AG04450 (cell line): Measurements from ENCODE around the gene ZNF48. TPM values are rescaled to one million over a fixed set of nuclear protein-coding genes. Genes with fewer than 3 reads are reported as not detected.

ENCODE experiments used
- CTCF ChIA-PET: fragments of 300-600, 350-600 bp; formaldehyde crosslinking; extraction: SDS; loops from one replicate; lab custom pipeline; 2022; ENCODE audit warnings: antibody characterized with exemption, inconsistent platforms; lab: Charles Lee
- POLR2A ChIA-PET: fragments of 350-600 bp; formaldehyde crosslinking; extraction: SDS; loops from one replicate; lab custom pipeline; 2021; ENCODE audit warnings: antibody characterized with exemption, inconsistent platforms; lab: Yijun Ruan, JAX
- DNase-seq: peaks from one replicate; pipeline ENCODE4 v3.0.0-alpha.2; 2011; ENCODE audit warnings: low read depth, low spot score
- H3K27ac ChIP-seq: one replicate; pipeline ENCODE4 v1.5.1; 2012; ENCODE audit warnings: low read depth, low read length, control low read depth
- H3K27me3 ChIP-seq: one replicate; pipeline ENCODE4 v1.6.0; 2012; ENCODE audit warnings: low read length; ENCODE audit not compliant: control insufficient read depth, insufficient read depth
- H3K4me3 ChIP-seq: 2 replicates; pipeline ENCODE4 v1.5.1; 2011; ENCODE audit warnings: mild to moderate bottlenecking, low read depth, low read length, control low read depth
- H3K9me3 ChIP-seq: 2 replicates; pipeline ENCODE4 v1.5.1; 2012; ENCODE audit warnings: low read length; ENCODE audit not compliant: control insufficient read depth, insufficient read depth
- CTCF ChIP-seq: IDR thresholded peaks from 2 replicates; pipeline ENCODE4 v1.5.1; 2011; ENCODE audit warnings: low read depth, low read length, control low read depth, inconsistent platforms
- polyA plus RNA-seq: library from polyadenylated mRNA; depleted of rRNA; stranded (reverse); fragments of >200 nt; gene quantifications from 2 replicates; pipeline ENCODE4 v1.2.3, GENCODE V29; 2011

ZNF48 gene
- polyA plus RNA-seq, 1 experiment: 4.3 TPM

- H3K27me3 ChIP-seq: no peaks in the 10 kb centered on the region
- no peak overlapping the region for H3K27ac ChIP-seq
- H3K9me3 ChIP-seq: no peaks in the 10 kb centered on the region; the same call in 1 of the 2 replicates
- TF ChIP-seq CTCF: no peak
- no peak for DNase-seq
- no peak overlapping the region for H3K4me3 ChIP-seq
- ChIA-PET POLR2A (no interaction called here), CTCF (interaction anchor here (1.1 kb wide), 1 partner anchor 190 kb away, joined by 3 read pairs; no protein-coding TSS in a partner anchor)
Observed at GRCh38 chr16:30437511-30438046, 42.4 kb downstream of the ZNF48 start.

GRCh38 chr16:30438835-30439234 lies 43.6 kb downstream of the ZNF48 start:
- no peak overlapping the region for H3K4me3 ChIP-seq
- ChIA-PET POLR2A (no interaction called here), CTCF (interaction anchor here (0.8 to 1.7 kb wide), 2 partner anchors 9 to 10 kb away, joined by 5 read pairs; partner anchors contain the start of gene DCTPP1)
- no peak for DNase-seq
- H3K27me3 ChIP-seq: no peaks in the 10 kb centered on the region
- TF ChIP-seq CTCF: no peak
- H3K9me3 ChIP-seq: no peaks in the 10 kb centered on the region; the same call in 1 of the 2 replicates
- H3K27ac ChIP-seq: no peak overlapping the region

- CTCF ChIA-PET: interaction anchor here (1.7 kb wide), 1 partner anchor 10 kb away, joined by 5 read pairs; the partner anchor contains the start of gene DCTPP1
- H3K27me3 ChIP-seq: no peaks in the 10 kb centered on the region
- H3K4me3 ChIP-seq: no peak overlapping the region
- peaks cover 6% of the 10 kb centered on the region for H3K9me3 ChIP-seq
- H3K27ac ChIP-seq: no peak overlapping the region
- DNase-seq: no peak
- TF ChIP-seq CTCF: no peak
- POLR2A ChIA-PET: no interaction called here
Observed at GRCh38 chr16:30439720-30440348, 44.6 kb downstream of the ZNF48 start.

GRCh38 chr16:30443631-30444030 lies 48.4 kb downstream of the ZNF48 start:
- peaks cover 6% of the 10 kb centered on the region for H3K9me3 ChIP-seq
- no peak for DNase-seq
- POLR2A ChIA-PET: no interaction called here
- H3K27me3 ChIP-seq: peaks cover 4% of the 10 kb centered on the region
- CTCF ChIA-PET: no interaction called here
- TF ChIP-seq CTCF: no peak
- H3K4me3 ChIP-seq: no peak overlapping the region
- no peak overlapping the region for H3K27ac ChIP-seq
